IMR-90 (cell line): ENCODE data around the gene ERC2.

Source experiments
- USF2 ChIP-seq: fragments of 150-350 bp; IDR thresholded peaks from 2 replicates; pipeline ENCODE4 v1.6.1; 2017; ENCODE audit warnings: mild to moderate bottlenecking, antibody characterized with exemption, low read length, low read depth
- TF ChIP-seq, protein P1 (sequence below): conservative IDR thresholded peaks from 2 replicates; pipeline ENCODE4 v1.5.1; 2012; ENCODE audit warnings: mild to moderate bottlenecking, low read depth, low read length, improper control_type of control experiment

- TF ChIP-seq USF2: no peak
- TF ChIP-seq, protein P1, sequence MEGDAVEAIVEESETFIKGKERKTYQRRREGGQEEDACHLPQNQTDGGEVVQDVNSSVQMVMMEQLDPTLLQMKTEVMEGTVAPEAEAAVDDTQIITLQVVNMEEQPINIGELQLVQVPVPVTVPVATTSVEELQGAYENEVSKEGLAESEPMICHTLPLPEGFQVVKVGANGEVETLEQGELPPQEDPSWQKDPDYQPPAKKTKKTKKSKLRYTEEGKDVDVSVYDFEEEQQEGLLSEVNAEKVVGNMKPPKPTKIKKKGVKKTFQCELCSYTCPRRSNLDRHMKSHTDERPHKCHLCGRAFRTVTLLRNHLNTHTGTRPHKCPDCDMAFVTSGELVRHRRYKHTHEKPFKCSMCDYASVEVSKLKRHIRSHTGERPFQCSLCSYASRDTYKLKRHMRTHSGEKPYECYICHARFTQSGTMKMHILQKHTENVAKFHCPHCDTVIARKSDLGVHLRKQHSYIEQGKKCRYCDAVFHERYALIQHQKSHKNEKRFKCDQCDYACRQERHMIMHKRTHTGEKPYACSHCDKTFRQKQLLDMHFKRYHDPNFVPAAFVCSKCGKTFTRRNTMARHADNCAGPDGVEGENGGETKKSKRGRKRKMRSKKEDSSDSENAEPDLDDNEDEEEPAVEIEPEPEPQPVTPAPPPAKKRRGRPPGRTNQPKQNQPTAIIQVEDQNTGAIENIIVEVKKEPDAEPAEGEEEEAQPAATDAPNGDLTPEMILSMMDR: no peak
These were observed 104.5 kb downstream of the ERC2 start for GRCh38 chr3:56363720-56364119.
